Stimulated activated CD4-positive, alpha-beta T cell treated with anti-CD3 and anti-CD28 coated beads, Interleukin-1b, Interleukin-23, amount 100 ng/mL, for 48 hours (primary cell): ENCODE results near the gene ARMC3.

Experiments
- DNase-seq: peaks from one replicate; pipeline ENCODE4 v3.0.0-alpha.2; 2020

Gene ARMC3

DNA sequence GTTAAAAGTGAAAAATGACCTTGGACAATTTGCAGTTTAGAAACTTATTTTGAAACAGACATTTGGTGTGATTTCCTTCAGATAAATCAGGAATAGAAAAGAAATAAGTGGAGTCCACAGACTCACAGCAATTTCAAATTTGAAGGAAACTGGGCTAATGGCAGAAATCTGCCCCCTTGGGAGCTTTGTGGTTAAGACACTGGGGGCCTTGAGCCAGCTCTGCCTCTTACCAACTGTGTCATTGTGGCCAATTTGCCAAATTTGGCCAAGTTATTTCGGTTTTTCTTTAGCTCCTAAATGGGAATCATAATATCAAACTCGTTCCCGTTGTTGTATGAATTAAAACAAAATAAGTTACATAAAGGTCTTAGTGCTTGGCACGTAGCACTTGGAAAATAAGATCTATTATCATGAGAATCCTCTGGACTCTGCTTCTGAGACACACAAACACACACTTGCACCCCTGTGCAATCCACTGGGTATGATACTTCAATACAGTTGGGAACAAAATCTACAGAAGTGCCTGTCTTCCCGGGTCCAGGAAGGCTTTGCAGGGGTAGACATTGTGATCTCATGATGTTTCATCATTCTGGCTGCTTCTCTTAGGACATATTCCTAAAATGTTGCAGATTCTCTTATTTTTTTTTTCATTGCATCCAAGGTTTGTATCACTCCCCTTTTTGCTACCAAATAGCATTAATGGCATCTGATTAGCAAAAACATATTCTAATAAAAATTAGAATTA is 4.9 kb downstream of the ARMC3 start:
- DNase-seq: no peak

DNA sequence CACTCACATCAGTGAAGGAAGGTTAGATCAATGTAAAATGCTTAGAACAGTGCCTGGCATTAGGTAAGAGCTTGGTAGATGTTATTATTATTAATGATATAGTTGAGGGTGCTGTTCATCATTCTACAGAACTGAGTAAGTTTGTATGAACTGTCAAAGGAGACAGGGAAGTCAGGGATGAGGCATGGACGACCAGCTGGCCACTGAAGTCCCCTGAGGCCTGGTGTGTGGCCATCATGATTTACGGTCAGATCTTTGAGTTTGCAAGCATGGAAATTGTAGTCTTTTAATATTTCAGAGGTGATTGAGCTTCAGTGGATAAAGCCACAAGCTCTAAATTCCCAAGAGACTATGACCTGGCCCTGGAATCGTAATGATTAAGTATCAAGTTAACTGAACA is 6.9 kb downstream of the ARMC3 start:
- DNase-seq: no peak

- no peak for DNase-seq
These were observed 14.6 kb downstream of the ARMC3 start for GRCh38 chr10:22942437-22942836.

DNA sequence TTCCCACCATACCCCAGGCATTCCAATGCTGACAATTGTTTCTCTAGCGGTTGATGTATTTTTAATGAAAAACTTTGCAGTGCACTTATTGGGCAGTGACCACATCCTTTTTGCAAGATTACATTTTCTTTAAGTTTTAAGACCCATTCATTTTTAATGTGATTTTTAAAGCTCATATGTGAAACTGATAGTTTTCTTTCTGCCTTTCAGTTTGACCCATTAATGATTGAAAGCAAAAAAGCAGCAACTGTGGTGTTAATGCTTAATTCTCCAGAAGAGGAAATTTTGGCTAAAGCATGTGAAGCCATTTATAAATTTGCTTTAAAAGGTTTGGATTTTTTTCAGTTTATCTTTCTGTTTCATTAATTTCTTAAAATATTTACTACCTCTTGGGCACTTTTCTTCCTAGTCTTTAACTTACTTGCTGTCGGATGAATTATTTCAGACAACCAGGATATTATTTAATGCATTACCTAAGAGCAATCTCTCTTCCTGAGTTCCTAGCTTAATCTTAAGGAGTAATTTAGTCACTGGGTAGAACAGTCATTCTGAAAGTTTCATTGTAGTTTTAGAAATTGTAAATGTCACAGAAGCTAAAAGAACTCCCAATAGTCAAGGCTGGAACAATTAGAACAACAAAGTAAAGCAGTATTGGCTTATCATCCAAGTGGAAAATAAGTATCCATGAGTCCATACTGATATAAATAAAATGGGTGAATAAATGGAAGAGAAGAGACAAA is 18.3 kb downstream of the ARMC3 start:
- DNase-seq: no peak

- no peak for DNase-seq
These were observed 27.1 kb downstream of the ARMC3 start for GRCh38 chr10:22954970-22955369.

- DNase-seq: no peak
These were observed 30.5 kb downstream of the ARMC3 start for GRCh38 chr10:22958338-22958737.

GRCh38 chr10:22959292-22959691 is 31.4 kb downstream of the ARMC3 start:
- DNase-seq: no peak

DNA sequence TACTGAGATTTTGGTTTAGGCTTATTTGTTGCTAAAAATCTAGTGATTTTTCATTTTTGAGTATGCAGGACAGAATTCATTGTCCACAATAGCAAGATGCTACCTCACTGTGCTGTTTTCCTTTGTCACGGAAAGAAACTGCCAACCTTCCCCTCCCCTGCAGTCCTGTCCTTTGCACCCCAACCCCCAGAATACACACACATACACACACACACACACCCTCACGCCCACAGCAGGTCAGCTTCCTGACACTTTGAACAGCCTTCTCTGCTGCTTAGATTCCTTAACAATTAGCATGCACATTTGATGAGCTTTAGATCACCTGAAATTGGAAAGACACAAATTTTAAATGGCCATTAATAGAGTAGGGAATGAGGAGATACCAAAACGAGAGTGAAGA is 32.1 kb downstream of the ARMC3 start:
- no peak for DNase-seq

- DNase-seq: no peak
These were observed 35.0 kb downstream of the ARMC3 start for GRCh38 chr10:22962817-22963216.

- no peak for DNase-seq
These were observed 41.9 kb downstream of the ARMC3 start for GRCh38 chr10:22969704-22970103.

- no peak for DNase-seq
These were observed 48.7 kb downstream of the ARMC3 start for GRCh38 chr10:22976534-22976933.

- no peak for DNase-seq
These were observed 49.9 kb downstream of the ARMC3 start for GRCh38 chr10:22977751-22978150.

- DNase-seq: no peak
These were observed 50.4 kb downstream of the ARMC3 start for GRCh38 chr10:22978287-22978686.

DNA sequence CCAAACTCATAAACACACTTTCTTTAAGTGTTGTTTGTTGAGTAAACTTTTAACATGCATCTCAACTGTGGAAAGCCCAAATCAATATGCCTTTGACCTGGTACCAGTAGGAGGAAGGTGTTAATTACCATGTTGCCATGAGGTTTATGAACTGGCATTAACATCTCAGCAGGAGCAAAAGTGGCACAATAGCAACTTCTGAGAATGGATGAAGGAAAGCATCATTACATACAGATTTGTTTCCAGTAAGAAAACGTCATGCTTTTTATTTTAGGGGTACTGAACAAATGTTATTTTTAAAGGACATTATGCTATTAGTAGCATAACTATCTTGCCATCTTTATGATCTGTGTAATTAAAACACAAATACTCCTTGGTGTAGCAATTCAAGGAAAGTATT is 51.1 kb downstream of the ARMC3 start:
- no peak for DNase-seq

GRCh38 chr10:22980822-22981221 is 53.0 kb downstream of the ARMC3 start:
- DNase-seq: no peak

DNA sequence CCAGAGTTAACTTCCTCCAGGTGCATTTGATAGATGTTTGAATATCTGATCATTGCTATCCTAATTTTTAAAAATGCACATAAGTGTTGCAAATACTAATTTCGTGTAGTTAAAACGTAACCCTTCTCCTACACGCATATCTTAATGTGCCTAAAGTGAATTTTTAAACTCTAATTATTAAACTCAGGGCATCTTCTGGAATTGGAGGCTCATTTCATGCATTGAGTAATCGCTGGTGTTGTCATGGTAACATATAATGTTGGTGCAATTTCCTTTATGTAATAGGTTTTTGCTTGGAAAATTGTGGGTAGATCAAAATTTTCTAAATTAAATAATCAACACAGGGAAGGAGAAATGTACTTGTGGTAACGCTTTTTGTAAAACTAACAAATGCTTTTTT is 56.2 kb downstream of the ARMC3 start:
- DNase-seq: no peak

- DNase-seq: no peak
These were observed 59.1 kb downstream of the ARMC3 start for GRCh38 chr10:22986771-22987542.

- DNase-seq: peak; percentile 47
These were observed 60.9 kb downstream of the ARMC3 start for GRCh38 chr10:22988581-22989360.

GRCh38 chr10:22990443-22990842 is 62.6 kb downstream of the ARMC3 start:
- no peak for DNase-seq

DNA sequence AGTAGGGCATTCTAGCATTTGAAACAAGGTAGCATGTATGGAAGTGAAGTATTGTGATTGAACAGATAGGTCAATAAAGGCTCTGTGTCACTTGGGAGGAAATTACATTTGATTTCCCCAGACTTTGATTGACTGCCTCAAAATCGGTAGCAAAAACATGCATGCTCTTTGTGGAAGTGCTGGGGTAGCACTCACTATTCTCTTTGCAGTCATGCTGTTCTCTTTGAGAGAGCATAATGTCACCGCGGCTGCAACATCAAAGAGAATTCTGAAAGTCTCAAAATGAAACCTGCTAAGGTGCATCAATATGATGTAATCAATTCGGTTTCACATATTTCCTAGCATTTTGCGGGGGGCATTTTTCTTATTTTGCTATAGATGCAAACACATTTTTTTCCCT is 64.2 kb downstream of the ARMC3 start:
- peak; percentile 40 for DNase-seq

GRCh38 chr10:22992621-22993020 is 64.8 kb downstream of the ARMC3 start:
- no peak for DNase-seq

- no peak for DNase-seq
These were observed 65.5 kb downstream of the ARMC3 start for GRCh38 chr10:22993314-22993713.

DNA sequence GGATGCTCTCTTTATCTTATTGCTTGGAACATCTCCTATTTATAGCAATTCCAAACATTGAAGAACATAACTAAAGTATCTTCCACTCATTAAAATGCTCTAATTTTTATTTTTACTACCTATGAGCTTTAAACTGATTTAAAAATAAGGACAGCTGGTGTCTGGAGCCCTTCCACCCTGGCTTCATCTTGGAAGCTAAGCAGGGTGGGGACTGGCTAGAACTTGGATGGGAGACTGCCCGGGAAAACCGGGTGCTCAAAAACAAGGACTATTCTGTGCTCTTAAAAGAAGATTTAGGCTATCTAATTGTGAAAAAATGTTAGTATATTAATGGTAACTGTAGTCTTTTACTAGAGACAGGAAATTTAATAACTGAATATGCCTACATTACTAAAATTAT is 69.2 kb downstream of the ARMC3 start:
- DNase-seq: no peak
